Measurements from ENCODE around the gene DBX2.

DNA sequence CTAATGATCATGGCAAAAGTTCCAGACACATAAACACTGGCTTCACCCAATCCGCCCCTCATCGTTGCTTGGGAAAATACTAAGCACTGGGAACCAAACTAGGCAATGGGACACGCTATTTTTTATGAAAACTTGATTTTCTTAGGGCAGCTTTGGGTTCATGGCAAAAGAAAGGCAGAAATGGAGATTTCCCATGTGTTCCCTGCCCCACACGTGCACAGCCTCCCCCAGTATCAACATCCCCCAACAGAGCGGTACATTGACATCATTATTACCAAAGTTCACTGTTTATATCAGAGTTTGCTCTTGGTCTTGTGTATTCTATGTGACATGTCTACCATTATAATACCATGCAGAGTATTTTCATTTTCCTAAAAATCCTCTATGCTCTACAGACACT is 71.0 kb downstream of the DBX2 start:
- TF ChIP-seq, protein P1, sequence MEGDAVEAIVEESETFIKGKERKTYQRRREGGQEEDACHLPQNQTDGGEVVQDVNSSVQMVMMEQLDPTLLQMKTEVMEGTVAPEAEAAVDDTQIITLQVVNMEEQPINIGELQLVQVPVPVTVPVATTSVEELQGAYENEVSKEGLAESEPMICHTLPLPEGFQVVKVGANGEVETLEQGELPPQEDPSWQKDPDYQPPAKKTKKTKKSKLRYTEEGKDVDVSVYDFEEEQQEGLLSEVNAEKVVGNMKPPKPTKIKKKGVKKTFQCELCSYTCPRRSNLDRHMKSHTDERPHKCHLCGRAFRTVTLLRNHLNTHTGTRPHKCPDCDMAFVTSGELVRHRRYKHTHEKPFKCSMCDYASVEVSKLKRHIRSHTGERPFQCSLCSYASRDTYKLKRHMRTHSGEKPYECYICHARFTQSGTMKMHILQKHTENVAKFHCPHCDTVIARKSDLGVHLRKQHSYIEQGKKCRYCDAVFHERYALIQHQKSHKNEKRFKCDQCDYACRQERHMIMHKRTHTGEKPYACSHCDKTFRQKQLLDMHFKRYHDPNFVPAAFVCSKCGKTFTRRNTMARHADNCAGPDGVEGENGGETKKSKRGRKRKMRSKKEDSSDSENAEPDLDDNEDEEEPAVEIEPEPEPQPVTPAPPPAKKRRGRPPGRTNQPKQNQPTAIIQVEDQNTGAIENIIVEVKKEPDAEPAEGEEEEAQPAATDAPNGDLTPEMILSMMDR (IDR thresholded peaks at IDR 0.05; ENCODE audit: low read length): no peak
- TF ChIP-seq EZH2 (IDR thresholded peaks at IDR 0.05; ENCODE audit: borderline replicate concordance, low read length): no peak

All from OCI-LY1 (cell line).